Gastroesophageal sphincter (tissue), 4 donors: ENCODE results near the gene AK5. TPM values are rescaled to one million over a fixed set of nuclear protein-coding genes. Genes with fewer than 3 reads are reported as not detected.

Source experiments
- ATAC-seq: fragments of 150-250 bp; one replicate; pipeline ENCODE4 v1.9.1; 2016; ENCODE audit warnings: mild to moderate bottlenecking, moderate library complexity
- H3K27ac ChIP-seq, 4 donors: fragments of 200-600 bp; sonication (generic) in 3 of 4; 1 replicate in 3 of 4; 2 replicates in 1 of 4; pipeline ENCODE4 v1.5.1; 2016 to 2019
- H3K27me3 ChIP-seq: fragments of 200-600 bp; sonication (generic); one replicate; pipeline ENCODE4 v1.5.1; 2019
- H3K36me3 ChIP-seq, 2 donors: fragments of 200-600 bp; sonication (generic); one replicate each; pipeline ENCODE4 v1.5.1; 2019; ENCODE audit warnings: control low read depth in 1 of 2
- H3K4me1 ChIP-seq, 3 donors: fragments of 200-600 bp; sonication (generic); 1 replicate in 2 of 3; 2 replicates in 1 of 3; pipeline ENCODE4 v1.5.1; 2016 to 2019; ENCODE audit warnings: control low read depth in 2 of 3
- H3K4me3 ChIP-seq, 2 donors: fragments of 200-600 bp; sonication (generic); one replicate each; pipeline ENCODE4 v1.5.1; 2019; ENCODE audit warnings: mild to moderate bottlenecking in 1 of 2, moderate library complexity in 1 of 2
- H3K9me3 ChIP-seq, 3 donors: fragments of 200-600 bp; sonication (generic); one replicate each; pipeline ENCODE4 v1.5.1; 2017 to 2019; ENCODE audit warnings: control low read depth in 2 of 3
- CTCF ChIP-seq, 4 experiments: fragments of 200-600 bp in 2 of 4; fragments of 450-650 bp in 2 of 4; sonication (generic) in 1 of 4; IDR thresholded peaks; one replicate each; pipeline ENCODE4 v1.5.1; 2017 to 2019; ENCODE audit warnings: antibody characterized with exemption in 4 of 4, mild to moderate bottlenecking in 2 of 4, moderate library complexity in 2 of 4
- EP300 ChIP-seq: sonication (generic); formaldehyde crosslinking; IDR thresholded peaks from one replicate; pipeline ENCODE4 v1.6.1; 2017; ENCODE audit warnings: antibody characterized with exemption, mild to moderate bottlenecking
- POLR2A ChIP-seq, 2 donors: fragments of 450-650 bp; IDR thresholded peaks; one replicate each; pipeline ENCODE4 v1.6.1; 2017; ENCODE audit warnings: antibody characterized with exemption in 2 of 2, mild to moderate bottlenecking in 2 of 2, moderate library complexity in 1 of 2
- POLR2AphosphoS5 ChIP-seq: sonication (generic); formaldehyde crosslinking; IDR thresholded peaks from one replicate; pipeline ENCODE4 v1.6.1; 2017; ENCODE audit warnings: antibody characterized with exemption
- WGBS, 2 donors: methylation state at CpG; one replicate each; pipeline ENCODE4 v1.1.5; 2018; ENCODE audit warnings: low coverage in 1 of 2; 5-methylcytosine and 5-hydroxymethylcytosine counted together
- total RNA-seq, 4 donors: library from RNA; depleted of rRNA; stranded (reverse); fragments of >200 nt; gene quantifications; one replicate each; pipeline ENCODE4 v1.1.0, GENCODE V29; 2016

Gene AK5
- total RNA-seq, 4 donors from 2014 or later, result 0.67 to 5.3 (median 2.7) TPM

DNA sequence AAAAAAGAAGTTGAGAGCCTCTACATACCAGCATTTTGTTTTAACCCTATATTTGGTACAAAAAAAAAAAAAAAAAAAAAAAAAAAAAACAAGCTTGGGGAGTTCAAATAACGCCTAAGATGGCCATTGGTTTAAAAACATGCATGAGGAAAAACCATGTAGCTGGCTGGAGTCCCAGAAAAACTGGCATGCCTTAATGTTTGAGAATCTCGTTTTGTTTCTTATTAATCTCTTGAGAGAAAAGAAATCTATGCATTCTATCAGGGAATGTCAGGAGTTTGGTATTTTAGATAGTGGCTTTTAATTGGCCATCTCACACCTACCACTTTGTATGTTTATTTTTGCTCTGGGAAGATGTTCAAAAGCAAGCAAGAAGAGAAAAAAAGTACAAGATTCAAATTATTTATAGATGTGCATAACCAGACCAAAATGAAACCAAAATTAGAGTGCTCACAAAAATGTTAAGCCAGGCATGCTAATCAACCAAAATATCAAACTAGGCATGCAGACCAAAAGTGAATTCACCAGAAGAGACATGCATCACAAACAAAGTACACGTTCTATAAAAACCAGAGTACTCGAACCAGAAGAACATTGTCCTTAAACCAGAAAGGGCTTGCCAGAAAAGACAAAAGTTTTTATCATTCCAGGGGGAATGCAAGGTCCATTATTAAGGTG, 156.6 kb downstream of the AK5 start:
- 8 to 15% methylated on average over 4 of the region's 4 CpGs for WGBS, 2 donors
- H3K27ac ChIP-seq, result peak overlapping the region in 2 of 4 donors; percentile 24 to 44
- TF ChIP-seq POLR2A (IDR thresholded peaks at IDR 0.05) (no peak), EP300 (no peak), CTCF (IDR thresholded peaks at IDR 0.05) (no peak), POLR2AphosphoS5 (no peak)
- no peaks in the 10 kb centered on the region for H3K36me3 ChIP-seq
- no peak for ATAC-seq
- no peaks in the 10 kb centered on the region for H3K27me3 ChIP-seq
- H3K9me3 ChIP-seq, result peaks cover 0 to 23% (median 0%) of the 10 kb centered on the region in 3 donors
- peaks cover 0 to 16% (median 5%) of the 10 kb centered on the region in 3 donors for H3K4me1 ChIP-seq
- H3K4me3 ChIP-seq, result peak overlapping the region in 1 of 2 donors; percentile 11

DNA sequence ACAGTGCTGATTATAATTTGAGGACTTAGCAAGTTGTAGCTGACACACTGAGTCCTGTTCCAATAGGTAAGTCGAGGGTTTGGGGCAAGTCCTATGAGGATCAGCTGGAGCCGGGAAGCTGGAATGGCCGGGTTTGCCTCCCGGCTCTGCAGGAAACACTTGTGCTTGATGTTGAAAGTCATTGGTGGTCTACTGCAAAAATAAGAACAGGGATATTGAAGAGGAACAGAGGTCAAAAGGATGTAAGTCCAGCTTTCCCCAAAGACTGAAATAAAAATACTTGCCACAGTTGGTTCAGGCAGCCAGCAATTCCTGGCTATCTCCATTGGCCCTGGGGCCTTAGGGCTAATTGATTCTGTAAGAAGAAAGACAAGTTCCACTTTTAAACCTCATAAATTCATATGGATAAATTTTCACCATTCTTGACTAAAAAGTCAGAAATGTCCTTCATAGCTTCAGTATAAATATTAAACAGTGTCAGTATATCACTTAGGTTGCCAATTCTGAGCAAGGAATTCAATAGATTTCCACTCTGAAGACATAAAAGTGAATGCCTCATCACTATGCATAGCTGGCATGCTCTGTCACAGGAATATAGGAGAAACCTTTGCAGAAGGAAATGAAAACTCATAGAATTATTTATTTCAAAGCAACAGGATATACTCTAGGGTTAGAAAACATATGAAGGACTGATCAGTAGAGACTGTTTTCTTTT, 165.2 kb downstream of the AK5 start:
- no peaks in the 10 kb centered on the region for H3K27me3 ChIP-seq
- ATAC-seq, result no peak
- H3K36me3 ChIP-seq, result no peaks in the 10 kb centered on the region
- no peak overlapping the region for H3K27ac ChIP-seq
- no peaks in the 10 kb centered on the region for H3K4me1 ChIP-seq
- H3K9me3 ChIP-seq, result no peaks in the 10 kb centered on the region
- WGBS, 2 donors, result 80 to 88% methylated on average over 4 of the region's 4 CpGs
- TF ChIP-seq POLR2A (IDR thresholded peaks at IDR 0.05), result no peak
- TF ChIP-seq POLR2AphosphoS5, result no peak
- no peak for TF ChIP-seq CTCF (IDR thresholded peaks at IDR 0.05)
- TF ChIP-seq EP300, result no peak
- no peak overlapping the region for H3K4me3 ChIP-seq

DNA sequence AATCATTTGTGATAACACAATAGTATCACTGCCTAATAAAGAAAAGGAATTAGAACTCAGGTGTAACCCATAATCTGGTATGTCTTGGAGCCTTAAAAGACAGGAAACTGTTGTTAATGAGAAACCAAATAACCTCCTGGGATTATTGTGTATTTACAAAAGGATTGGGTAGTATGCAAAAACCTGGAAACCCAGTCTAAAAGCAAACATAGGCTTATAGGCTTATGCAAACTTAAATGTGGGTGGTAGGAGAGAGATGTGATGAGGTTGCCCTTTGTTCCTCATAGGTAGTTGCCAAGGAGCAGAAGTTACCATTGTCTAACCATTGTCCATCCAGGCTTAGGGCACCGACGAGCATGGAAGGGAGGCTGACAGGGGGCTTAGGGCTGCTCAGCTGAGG, 165.8 kb downstream of the AK5 start:
- no peak for TF ChIP-seq EP300
- TF ChIP-seq POLR2AphosphoS5, result no peak
- no peak for TF ChIP-seq CTCF (IDR thresholded peaks at IDR 0.05)
- no peak for TF ChIP-seq POLR2A (IDR thresholded peaks at IDR 0.05)
- H3K4me1 ChIP-seq, result no peaks in the 10 kb centered on the region
- no peaks in the 10 kb centered on the region for H3K9me3 ChIP-seq
- no CpG with 5 or more reads among the region's 2 CpGs for WGBS, 2 donors
- no peaks in the 10 kb centered on the region for H3K27me3 ChIP-seq
- no peak overlapping the region for H3K4me3 ChIP-seq
- no peaks in the 10 kb centered on the region for H3K36me3 ChIP-seq
- no peak overlapping the region for H3K27ac ChIP-seq
- ATAC-seq, result no peak

DNA sequence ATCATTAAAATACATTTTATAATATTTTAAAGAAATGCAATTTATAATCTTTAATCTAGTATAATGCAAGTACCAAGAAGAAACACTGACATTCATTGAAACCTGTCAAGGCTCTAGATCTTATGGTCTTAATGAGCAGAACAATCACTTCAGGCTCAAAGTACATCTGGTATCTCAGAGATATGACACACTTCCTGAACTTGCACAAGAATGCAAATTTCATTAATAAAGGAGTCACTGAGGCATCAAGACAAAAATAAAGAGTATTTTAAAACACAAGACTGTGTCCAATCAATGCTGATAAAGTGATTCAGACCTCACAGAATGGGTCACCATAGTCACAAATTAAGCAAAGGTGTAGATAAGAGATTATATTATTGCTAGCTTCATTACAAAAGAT, 178.1 kb downstream of the AK5 start:
- H3K36me3 ChIP-seq, result no peaks in the 10 kb centered on the region
- no peak for TF ChIP-seq POLR2AphosphoS5
- no peak for TF ChIP-seq POLR2A (IDR thresholded peaks at IDR 0.05)
- TF ChIP-seq EP300, result no peak
- TF ChIP-seq CTCF (IDR thresholded peaks at IDR 0.05), result no peak
- H3K9me3 ChIP-seq, result no peaks in the 10 kb centered on the region
- H3K27me3 ChIP-seq, result no peaks in the 10 kb centered on the region
- H3K4me1 ChIP-seq, result no peaks in the 10 kb centered on the region
- no peak overlapping the region for H3K4me3 ChIP-seq
- no peak for ATAC-seq
- H3K27ac ChIP-seq, result no peak overlapping the region

DNA sequence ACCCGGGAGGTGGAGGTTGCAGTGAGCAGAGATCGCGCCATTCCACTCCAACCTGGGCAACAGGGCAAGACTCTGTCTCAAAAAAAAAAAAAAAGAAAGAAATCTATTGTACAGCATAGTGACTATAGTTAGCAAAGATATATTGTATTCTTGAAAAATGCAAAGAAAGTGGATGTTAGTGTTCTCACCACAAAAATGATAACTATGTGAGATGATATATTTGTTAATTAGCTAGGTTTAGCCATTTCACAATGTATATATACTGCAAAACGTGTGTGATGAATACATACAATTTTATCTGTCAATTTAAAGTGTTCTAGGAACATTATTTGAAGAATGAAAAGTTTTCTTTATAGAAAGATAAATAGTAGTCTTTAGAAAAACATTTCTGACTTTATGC, 179.9 kb downstream of the AK5 start:
- WGBS, 2 donors, result 59 to 75% methylated on average over 3 to 4 of the region's 4 CpGs
- no peaks in the 10 kb centered on the region for H3K4me1 ChIP-seq
- ATAC-seq, result no peak
- no peaks in the 10 kb centered on the region for H3K36me3 ChIP-seq
- no peak overlapping the region for H3K27ac ChIP-seq
- no peaks in the 10 kb centered on the region for H3K9me3 ChIP-seq
- H3K27me3 ChIP-seq, result no peaks in the 10 kb centered on the region
- H3K4me3 ChIP-seq, result no peak overlapping the region
- TF ChIP-seq EP300 (no peak), CTCF (IDR thresholded peaks at IDR 0.05) (no peak), POLR2AphosphoS5 (no peak), POLR2A (IDR thresholded peaks at IDR 0.05) (no peak)
